WTC11 (cell line): ENCODE results near the gene GRN.

ENCODE experiments used
- HMGXB4 ChIP-seq: sonication (generic); formaldehyde crosslinking; IDR thresholded peaks from 2 replicates; pipeline ENCODE4 v1.8.1; 2023; ENCODE audit warnings: mild to moderate bottlenecking, moderate library complexity, missing genetic modification reagents
- PRDM15 ChIP-seq: sonication (generic); formaldehyde crosslinking; IDR thresholded peaks from 2 replicates; pipeline ENCODE4 v1.8.0; 2022; ENCODE audit warnings: missing genetic modification reagents

GRCh38 chr17:44387804-44388203 lies 42.7 kb downstream of the GRN start:
- TF ChIP-seq HMGXB4 (CRISPR knock-in tag) (no peak), PRDM15 (CRISPR knock-in tag) (no peak)
